GM12873 (cell line): ENCODE data around the gene PAOX.

Experiments used
- TF ChIP-seq, protein P1 (sequence below): IDR thresholded peaks from 2 replicates; pipeline ENCODE4 v1.5.1; 2012; ENCODE audit warnings: low read depth, mild to moderate bottlenecking, moderate library complexity, low read length, control low read depth; ENCODE audit not compliant: insufficient read depth; ENCODE audit errors: missing control alignments

The PAOX gene

DNA sequence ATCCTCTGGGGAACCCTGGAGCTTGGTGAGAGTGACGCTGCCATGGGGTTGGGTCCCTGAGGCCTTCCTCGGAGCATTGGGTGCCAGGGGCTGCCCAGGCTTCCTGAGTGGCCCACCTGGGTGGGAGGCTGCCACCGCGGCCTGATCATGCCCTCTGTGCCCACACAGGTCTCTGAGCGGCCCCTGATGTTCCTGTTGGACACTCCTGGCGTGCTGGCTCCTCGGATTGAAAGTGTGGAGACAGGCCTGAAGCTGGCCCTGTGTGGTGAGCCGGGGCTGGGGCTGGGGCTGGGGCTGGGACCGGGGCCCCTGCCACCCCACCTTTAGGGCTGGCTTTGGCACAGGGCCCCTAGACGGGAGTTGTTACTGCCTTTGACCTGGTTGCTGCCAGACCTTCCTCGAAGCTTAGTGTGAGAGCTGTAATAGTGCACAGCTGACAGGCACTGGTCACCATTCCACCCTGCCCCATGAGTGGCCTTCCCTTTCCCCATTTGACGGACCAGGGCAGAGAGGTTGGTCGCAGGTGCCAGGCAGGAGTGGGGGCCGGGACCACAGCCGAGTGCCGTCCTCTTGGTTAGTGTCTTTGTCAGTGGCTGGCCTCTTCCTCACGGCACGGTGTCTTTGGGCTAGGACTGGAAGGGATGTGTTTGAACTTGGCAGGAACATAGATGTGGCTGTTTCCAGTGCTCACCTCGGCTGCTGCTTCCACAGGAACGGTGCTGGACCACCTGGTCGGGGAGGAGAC is 23.1 kb downstream of the PAOX start:
- TF ChIP-seq, protein P1, sequence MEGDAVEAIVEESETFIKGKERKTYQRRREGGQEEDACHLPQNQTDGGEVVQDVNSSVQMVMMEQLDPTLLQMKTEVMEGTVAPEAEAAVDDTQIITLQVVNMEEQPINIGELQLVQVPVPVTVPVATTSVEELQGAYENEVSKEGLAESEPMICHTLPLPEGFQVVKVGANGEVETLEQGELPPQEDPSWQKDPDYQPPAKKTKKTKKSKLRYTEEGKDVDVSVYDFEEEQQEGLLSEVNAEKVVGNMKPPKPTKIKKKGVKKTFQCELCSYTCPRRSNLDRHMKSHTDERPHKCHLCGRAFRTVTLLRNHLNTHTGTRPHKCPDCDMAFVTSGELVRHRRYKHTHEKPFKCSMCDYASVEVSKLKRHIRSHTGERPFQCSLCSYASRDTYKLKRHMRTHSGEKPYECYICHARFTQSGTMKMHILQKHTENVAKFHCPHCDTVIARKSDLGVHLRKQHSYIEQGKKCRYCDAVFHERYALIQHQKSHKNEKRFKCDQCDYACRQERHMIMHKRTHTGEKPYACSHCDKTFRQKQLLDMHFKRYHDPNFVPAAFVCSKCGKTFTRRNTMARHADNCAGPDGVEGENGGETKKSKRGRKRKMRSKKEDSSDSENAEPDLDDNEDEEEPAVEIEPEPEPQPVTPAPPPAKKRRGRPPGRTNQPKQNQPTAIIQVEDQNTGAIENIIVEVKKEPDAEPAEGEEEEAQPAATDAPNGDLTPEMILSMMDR = no peak

DNA sequence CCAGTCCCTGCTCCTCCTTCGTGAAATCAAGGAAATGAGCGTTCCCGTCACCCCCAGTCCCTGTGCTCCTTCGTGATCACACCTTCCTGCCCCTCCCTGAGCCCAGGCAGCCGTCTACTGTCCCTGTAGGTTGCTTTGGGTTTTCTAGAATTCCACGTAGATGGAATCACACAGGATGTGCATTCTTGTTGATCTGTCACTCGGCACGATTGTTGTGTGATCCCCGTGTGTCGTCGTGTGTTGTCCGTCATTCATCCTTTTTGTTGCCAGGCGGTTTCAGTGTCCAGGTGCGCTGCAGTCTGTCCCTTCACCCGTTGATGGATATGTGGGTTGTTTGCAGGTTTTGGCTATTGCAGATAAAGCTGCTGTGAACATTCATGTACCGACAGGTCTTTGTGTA is 24.3 kb downstream of the PAOX start:
- TF ChIP-seq, protein P1 = no peak

DNA sequence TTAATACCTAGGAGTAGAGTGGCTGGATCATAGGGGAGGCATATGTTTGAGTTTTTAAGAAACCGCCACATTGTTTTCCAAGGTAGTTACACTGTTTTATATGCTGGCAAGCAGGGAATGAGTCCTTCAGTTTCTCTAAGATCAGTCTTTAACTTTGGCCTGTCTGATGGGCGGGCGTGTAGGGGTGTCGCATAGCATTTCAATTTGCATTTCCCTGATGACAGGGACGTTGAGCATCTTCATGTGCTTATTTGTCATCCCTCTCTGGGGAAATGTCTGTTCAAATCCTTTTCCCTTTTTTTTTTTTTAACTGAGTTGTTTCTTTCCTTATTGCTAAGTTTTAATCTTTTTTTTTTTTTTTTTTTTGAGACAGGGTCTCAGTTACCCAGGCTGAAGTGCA is 24.7 kb downstream of the PAOX start:
- TF ChIP-seq, protein P1 = no peak

DNA sequence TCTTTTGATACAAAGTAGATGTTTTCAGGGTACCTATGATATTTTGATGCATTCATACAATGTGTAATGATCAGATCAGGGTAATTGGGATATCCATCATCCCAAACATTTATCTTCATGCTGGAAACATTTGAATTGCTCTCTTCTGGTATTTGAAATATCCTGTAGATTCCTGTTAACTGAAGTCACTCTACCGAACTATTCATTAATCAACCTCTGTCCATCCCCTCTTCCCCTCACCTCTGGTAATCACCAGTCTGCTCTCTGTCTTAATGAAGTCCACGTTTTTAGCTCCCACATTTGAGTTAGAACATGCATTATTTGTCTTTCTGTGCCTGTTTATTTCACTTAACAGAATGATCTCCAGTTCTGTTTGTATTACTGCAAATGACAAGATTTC is 26.2 kb downstream of the PAOX start:
- TF ChIP-seq, protein P1 = no peak

DNA sequence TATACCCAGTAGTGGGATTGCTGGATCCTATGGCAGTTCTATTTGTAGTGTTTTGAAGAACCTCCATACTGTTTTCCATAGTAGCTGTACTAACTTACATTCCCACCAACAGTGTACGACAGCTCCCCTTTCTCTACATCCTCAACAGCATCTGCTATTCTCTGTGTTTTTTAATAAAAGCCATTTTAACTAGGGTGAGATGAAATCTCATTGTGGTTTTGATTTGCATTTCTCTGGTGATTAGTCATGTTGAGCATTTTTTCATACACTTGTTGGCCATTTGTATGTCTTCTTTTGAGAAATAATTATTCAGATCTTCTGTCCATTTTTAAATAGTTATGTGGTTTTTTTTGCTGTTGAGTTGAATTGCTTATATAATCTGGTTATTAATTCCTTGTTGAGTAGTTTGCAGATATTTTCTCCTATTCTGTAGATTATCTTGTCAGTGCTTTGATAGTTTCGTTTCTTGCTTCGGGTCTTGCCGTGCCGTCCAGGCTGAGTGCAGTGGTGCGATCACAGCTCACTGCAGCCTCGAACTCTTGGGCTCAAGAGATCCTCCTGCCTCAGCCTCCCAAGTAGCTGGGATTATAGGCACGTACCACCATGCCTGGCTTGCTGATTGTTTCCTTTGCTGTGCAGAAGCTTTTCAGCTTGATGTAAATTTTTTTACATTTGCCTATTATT is 26.9 kb downstream of the PAOX start:
- TF ChIP-seq, protein P1 = no peak

DNA sequence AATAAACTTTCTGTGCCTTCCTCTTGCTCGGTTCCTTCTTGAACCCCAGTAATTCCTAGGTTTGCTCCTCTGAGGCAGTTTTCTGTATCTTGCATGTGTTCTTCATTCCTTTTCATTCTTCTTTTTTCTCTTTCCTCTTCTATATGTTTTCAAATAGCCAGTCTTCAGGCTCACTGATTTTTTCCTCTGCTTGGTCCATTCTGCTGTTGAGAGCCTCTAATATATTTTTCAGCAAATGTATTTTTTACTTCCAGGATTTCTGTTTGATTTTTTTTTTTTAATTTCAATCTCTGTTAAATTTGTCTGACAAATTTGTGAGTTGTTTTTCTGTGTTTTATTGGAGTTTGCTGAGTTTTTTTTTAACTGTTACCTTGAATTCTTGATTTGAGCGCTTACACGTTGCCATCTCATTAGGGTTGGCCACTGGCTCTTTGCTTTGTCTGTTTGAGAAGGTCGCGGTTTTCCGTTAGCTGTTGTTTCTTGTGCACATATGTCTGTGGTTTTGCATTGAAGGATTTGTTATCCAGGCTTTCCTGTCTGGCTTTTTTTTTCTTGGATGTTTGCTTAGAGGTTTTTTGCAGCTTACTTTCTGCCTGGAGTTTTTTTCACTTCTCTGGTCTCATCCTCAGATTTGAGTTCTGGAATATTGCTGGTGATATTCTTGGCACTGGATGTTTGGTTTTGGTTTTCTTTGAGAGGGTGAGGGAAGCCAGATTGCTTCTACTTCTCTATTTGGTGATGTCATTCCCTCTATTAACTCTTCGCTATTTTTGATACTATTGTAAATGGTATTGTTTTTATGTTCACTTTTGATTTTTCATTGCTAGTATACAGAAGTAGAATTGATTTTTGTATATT is 32.7 kb downstream of the PAOX start:
- TF ChIP-seq, protein P1 = no peak

DNA sequence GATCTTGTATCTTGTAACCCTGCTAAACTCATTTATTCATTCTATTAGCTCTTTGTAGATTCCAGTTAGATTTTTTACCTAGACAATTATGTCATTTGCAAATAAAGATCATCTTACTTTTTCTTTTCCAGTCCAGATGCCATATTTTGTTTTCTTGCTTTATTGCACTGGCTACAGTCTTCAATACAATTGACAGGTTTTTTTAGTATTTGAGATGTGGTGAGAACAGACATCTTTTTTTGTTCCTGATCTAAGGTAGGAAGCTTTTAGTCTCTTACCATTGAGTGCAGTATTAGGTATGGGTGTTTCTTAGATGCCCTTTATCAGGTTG is 33.3 kb downstream of the PAOX start:
- TF ChIP-seq, protein P1 = no peak
